ENCODE data around the gene ZFYVE27. TPM values are rescaled to one million over a fixed set of nuclear protein-coding genes. Genes with fewer than 3 reads are reported as not detected.
A peak's percentile ranks its signal among the peaks of the same experiment; 100 is the strongest.

The ZFYVE27 gene
- total and polyA plus RNA-seq, 12 donors: 23.6 to 45.3 (median 33.2) TPM

DNA sequence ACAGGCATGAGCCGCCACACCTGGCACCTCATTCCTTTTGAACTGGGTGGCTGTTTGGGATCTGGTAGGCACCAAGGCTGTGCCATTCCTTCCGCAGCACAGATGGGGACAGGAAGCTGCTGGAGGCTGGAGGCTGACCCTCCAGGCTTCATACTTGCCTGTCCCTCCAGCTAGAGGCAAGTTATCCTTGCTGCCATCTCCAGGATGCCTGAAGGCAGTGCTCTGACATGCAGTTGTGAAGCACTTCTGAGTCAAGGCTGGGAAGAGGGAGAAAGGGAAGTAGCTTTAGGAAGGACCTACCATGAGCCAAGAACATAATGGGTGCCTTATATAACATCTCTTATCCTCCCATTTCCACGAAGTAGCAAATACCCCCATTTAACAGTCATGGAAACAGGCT is 13.9 kb upstream of the ZFYVE27 start:
- Histone ChIP-seq H3K36me3 (replicated peaks in 1 of 2) (peaks cover 0 to 2% of the 10 kb centered on the region in 2 donors), H3K9me3 (replicated peaks in 1 of 3) (no peaks in the 10 kb centered on the region), H3K27ac (no peak overlapping the region), H3K4me1 (replicated peaks in 1 of 2) (peaks cover 0 to 7% of the 10 kb centered on the region in 2 donors), H3K27me3 (no peaks in the 10 kb centered on the region), H3K4me3 (no peak overlapping the region)
- WGBS, 4 donors: 80 to 93% (median 80%) methylated on average over 1 to 3 of the region's 3 CpGs
- TF ChIP-seq CTCF (IDR thresholded peaks at IDR 0.05) (no peak), POLR2A (IDR thresholded peaks at IDR 0.05) (no peak)
- DNase-seq: no peak
- intact Hi-C loops (cut with DNase I): no loop called here

- DNase-seq: no peak
- peak overlapping the region in 1 of 5 donors; percentile 49 for H3K27ac ChIP-seq
- TF ChIP-seq POLR2A (IDR thresholded peaks at IDR 0.05) (no peak), CTCF (IDR thresholded peaks at IDR 0.05) (no peak)
Observed at GRCh38 chr10:97724341-97724941, 12.5 kb upstream of the ZFYVE27 start.

DNA sequence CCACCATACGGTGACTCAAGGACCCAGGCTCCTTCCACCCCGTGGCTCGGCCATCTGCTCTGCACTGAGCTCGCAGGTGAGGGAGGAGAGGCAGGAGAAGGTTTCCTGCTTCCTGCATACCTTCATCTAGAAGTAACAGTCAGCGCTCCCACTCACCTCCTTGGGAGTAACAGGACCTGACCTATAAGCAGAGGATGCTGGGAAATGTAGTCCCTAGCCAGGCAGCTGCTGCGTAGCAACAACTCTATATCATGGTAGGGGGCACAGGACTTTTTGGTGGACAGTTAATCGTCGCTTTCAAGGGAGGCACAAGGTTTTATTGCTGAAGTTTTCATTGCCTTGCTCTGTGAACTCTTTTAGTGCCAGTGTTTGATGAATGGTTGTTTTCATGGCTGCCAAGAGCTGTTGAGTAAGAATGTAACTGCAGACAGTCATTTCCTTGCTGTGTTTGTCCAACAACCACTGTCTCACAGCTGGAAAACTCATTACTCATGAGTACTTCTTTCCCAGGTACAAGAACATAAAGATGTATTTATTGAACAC is 10.2 kb upstream of the ZFYVE27 start:
- intact Hi-C loops (cut with DNase I): no loop called here
- DNase-seq: peak in 6 of 7 donors; percentile 42 to 73 (median 59)

More at GRCh38 chr10:97724341-97724941, 12.5 kb upstream of the ZFYVE27 start:
- H3K9me3 ChIP-seq (replicated peaks in 1 of 3): no peaks in the 10 kb centered on the region
- intact Hi-C loops (cut with DNase I): no loop called here
- no peak overlapping the region for H3K4me3 ChIP-seq
- H3K36me3 ChIP-seq (replicated peaks in 1 of 2): no peaks in the 10 kb centered on the region
- 43 to 63% (median 55%) methylated on average over 5 of the region's 5 CpGs for WGBS, 4 donors
- no peaks in the 10 kb centered on the region for H3K4me1 ChIP-seq (replicated peaks in 1 of 2)
- no peaks in the 10 kb centered on the region for H3K27me3 ChIP-seq

GRCh38 chr10:97729014-97729413 is 7.9 kb upstream of the ZFYVE27 start:
- H3K4me3 ChIP-seq: no peak overlapping the region
- no peaks in the 10 kb centered on the region for H3K36me3 ChIP-seq (replicated peaks in 1 of 2)
- H3K4me1 ChIP-seq (replicated peaks in 1 of 2): no peaks in the 10 kb centered on the region
- no peaks in the 10 kb centered on the region for H3K27me3 ChIP-seq
- WGBS, 4 donors: 82 to 91% (median 88%) methylated on average over 5 of the region's 5 CpGs
- TF ChIP-seq CTCF (IDR thresholded peaks at IDR 0.05) (no peak), POLR2A (IDR thresholded peaks at IDR 0.05) (no peak)
- intact Hi-C loops (cut with DNase I): no loop called here
- H3K9me3 ChIP-seq (replicated peaks in 1 of 3): no peaks in the 10 kb centered on the region
- no peak overlapping the region for H3K27ac ChIP-seq
- no peak for DNase-seq

More for the DNA sequence above, 10.2 kb upstream of the ZFYVE27 start:
- peak overlapping the region in 1 of 4 donors; percentile 11 for H3K4me3 ChIP-seq
- no peak for TF ChIP-seq POLR2A (IDR thresholded peaks at IDR 0.05)
- TF ChIP-seq CTCF (IDR thresholded peaks at IDR 0.05): no peak
- no peaks in the 10 kb centered on the region for H3K4me1 ChIP-seq (replicated peaks in 1 of 2)
- 24 to 39% (median 35%) methylated on average over 7 to 8 of the region's 8 CpGs for WGBS, 4 donors
- no peaks in the 10 kb centered on the region for H3K27me3 ChIP-seq
- no peaks in the 10 kb centered on the region for H3K9me3 ChIP-seq (replicated peaks in 1 of 3)
- H3K27ac ChIP-seq: peak overlapping the region in 1 of 5 donors; percentile 66
- no peaks in the 10 kb centered on the region for H3K36me3 ChIP-seq (replicated peaks in 1 of 2)

Data from adrenal gland (tissue), 12 donors.